NT2/D1 (cell line): ENCODE results near the gene LPP.

Experiments used
- SUZ12 ChIP-seq: IDR thresholded peaks from 2 replicates; pipeline ENCODE4 v1.6.1; 2011; ENCODE audit not compliant: insufficient read length, insufficient read depth; ENCODE audit errors: extremely low read depth
- YY1 ChIP-seq: IDR thresholded peaks from 2 replicates; pipeline ENCODE4 v1.6.1; 2011; ENCODE audit not compliant: insufficient read length, insufficient read depth
- ZNF274 ChIP-seq: IDR thresholded peaks from 2 replicates; pipeline ENCODE4 v1.6.1; 2011; ENCODE audit warnings: mild to moderate bottlenecking, low read depth, low read length

GRCh38 chr3:188432802-188433520 lies 279.0 kb downstream of the LPP start:
- TF ChIP-seq SUZ12 (no peak), ZNF274 (no peak), YY1 (no peak)
